Body of pancreas (tissue), 4 donors: Measurements from ENCODE around the gene SETDB1. TPM values are rescaled to one million over a fixed set of nuclear protein-coding genes. Genes with fewer than 3 reads are reported as not detected.
A peak's percentile ranks its signal among the peaks of the same experiment; 100 is the strongest.

Source experiments
- ATAC-seq: fragments of 150-250 bp; one replicate; pipeline ENCODE4 v1.9.1; 2016
- DNase-seq, 4 donors: peaks; one replicate each; pipeline ENCODE4 v3.0.0-alpha.2; 2019
- H3K27ac ChIP-seq, 4 donors: fragments of 200-600 bp; sonication (generic); 1 replicate in 3 of 4; 2 replicates in 1 of 4; pipeline versions ENCODE4 v1.5.1 to v1.6.1; 2016 to 2019; ENCODE audit warnings: mild to moderate bottlenecking in 1 of 4, mixed read lengths in 1 of 4, moderate library complexity in 1 of 4
- H3K27me3 ChIP-seq, 2 donors: fragments of 200-600 bp; sonication (generic); one replicate each; pipeline ENCODE4 v1.6.0; 2016; ENCODE audit warnings: mild to moderate bottlenecking in 1 of 2
- H3K36me3 ChIP-seq, 2 donors: fragments of 200-600 bp; sonication (generic); replicated peaks in 1 of 2; 2 replicates each; pipeline ENCODE4 v1.5.1; 2016; ENCODE audit warnings: low read depth in 2 of 2; ENCODE audit not compliant: insufficient read depth in 1 of 2
- H3K4me1 ChIP-seq: fragments of 200-600 bp; sonication (generic); one replicate; pipeline ENCODE4 v1.6.0; 2016
- H3K4me3 ChIP-seq, 2 donors: fragments of 200-600 bp; sonication (generic); 1 replicate in 1 of 2; 2 replicates in 1 of 2; pipeline ENCODE4 v1.5.1; 2016 to 2019
- H3K9me3 ChIP-seq, 3 donors: fragments of 200-600 bp; sonication (generic); 1 replicate in 2 of 3; 2 replicates in 1 of 3; pipeline ENCODE4 v1.5.1; 2016
- POLR2A ChIP-seq, 3 donors: fragments of 450-650 bp; IDR thresholded peaks; one replicate each; pipeline ENCODE4 v1.6.1; 2016; ENCODE audit warnings: antibody characterized with exemption in 3 of 3, mild to moderate bottlenecking in 2 of 3
- WGBS, 2 donors: methylation state at CpG; one replicate each; pipeline ENCODE4 v1.1.5; 2017; 5-methylcytosine and 5-hydroxymethylcytosine counted together
- intact Hi-C: fragments of 100-400 bp; cut with DNase I; formaldehyde crosslinking; loops from one replicate; pipeline ENCODE4 v1.15.1; 2023
- total RNA-seq, 2 donors: library from RNA; depleted of rRNA; stranded (reverse); fragments of >200 nt; gene quantifications; one replicate each; pipeline ENCODE4 v1.1.0, GENCODE V29; 2016
- TF ChIP-seq, protein P1 (sequence below), 7 experiments: fragments of 450-650 bp in 4 of 7; fragments of 200-600 bp in 3 of 7; sonication (generic) in 3 of 7; IDR thresholded peaks; one replicate each; pipeline ENCODE4 v1.5.1; 2016 to 2019; ENCODE audit warnings: antibody characterized with exemption in 7 of 7

The SETDB1 gene
- total RNA-seq, 2 donors from 2014 or later: 26.5 to 45.2 TPM

DNA sequence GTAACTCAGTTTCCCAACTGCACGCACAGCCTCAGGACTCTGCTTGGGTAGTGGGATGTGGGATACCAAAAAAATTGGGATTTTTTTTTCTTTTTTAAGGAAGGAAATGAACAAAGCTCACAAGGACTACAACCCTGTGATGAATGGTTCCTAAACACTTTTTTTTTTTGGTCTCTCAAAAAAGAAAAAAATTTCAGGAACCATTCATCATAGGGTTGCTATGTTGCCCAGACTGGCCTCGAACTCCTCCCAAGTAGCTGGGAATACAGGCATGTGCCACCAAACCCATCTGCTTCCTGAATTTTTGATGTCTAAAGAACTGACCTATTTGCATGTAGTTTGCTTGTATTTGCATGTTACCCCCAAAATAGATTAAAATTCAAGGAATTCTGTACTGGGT is 73.8 kb downstream of the SETDB1 start:
- no peak overlapping the region for H3K4me3 ChIP-seq
- TF ChIP-seq POLR2A (IDR thresholded peaks at IDR 0.05): no peak
- TF ChIP-seq, protein P1, sequence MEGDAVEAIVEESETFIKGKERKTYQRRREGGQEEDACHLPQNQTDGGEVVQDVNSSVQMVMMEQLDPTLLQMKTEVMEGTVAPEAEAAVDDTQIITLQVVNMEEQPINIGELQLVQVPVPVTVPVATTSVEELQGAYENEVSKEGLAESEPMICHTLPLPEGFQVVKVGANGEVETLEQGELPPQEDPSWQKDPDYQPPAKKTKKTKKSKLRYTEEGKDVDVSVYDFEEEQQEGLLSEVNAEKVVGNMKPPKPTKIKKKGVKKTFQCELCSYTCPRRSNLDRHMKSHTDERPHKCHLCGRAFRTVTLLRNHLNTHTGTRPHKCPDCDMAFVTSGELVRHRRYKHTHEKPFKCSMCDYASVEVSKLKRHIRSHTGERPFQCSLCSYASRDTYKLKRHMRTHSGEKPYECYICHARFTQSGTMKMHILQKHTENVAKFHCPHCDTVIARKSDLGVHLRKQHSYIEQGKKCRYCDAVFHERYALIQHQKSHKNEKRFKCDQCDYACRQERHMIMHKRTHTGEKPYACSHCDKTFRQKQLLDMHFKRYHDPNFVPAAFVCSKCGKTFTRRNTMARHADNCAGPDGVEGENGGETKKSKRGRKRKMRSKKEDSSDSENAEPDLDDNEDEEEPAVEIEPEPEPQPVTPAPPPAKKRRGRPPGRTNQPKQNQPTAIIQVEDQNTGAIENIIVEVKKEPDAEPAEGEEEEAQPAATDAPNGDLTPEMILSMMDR (IDR thresholded peaks at IDR 0.05): no peak
- H3K27ac ChIP-seq: no peak overlapping the region
- DNase-seq (no peak), ATAC-seq (no peak)
- H3K4me1 ChIP-seq: peaks cover 46% of the 10 kb centered on the region
- no peaks in the 10 kb centered on the region for H3K9me3 ChIP-seq
- H3K36me3 ChIP-seq: peaks cover 15 to 33% of the 10 kb centered on the region in 2 donors
- H3K27me3 ChIP-seq: no peaks in the 10 kb centered on the region
- intact Hi-C loops: no loop called here
- WGBS, 2 donors: 83 to 96% methylated on average over 2 of the region's 2 CpGs

DNA sequence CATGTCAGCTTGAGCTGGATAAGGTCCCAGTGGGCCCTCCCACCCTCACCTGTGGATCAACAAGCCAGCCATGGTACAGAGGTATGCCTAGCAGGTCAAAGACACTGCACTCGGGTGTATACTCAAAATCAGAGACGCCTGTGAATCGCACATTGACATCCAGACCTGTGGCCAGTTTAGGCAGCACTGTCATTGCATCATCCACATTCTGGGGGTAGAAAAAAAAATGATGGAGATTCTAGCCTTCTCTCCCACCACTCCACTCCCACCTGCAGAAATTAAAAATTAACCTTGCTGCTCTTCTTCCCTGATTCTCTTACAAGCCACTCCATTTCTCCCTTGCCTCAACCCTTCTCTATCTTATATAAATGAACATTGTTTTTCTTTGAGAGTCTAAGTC is 74.2 kb downstream of the SETDB1 start:
- Histone ChIP-seq H3K27me3 (no peaks in the 10 kb centered on the region), H3K36me3 (peaks cover 15 to 33% of the 10 kb centered on the region in 2 donors), H3K9me3 (no peaks in the 10 kb centered on the region), H3K4me1 (peaks cover 47% of the 10 kb centered on the region), H3K4me3 (no peak overlapping the region), H3K27ac (no peak overlapping the region)
- DNase-seq (no peak), ATAC-seq (no peak)
- 84 to 96% methylated on average over 3 of the region's 3 CpGs for WGBS, 2 donors
- TF ChIP-seq POLR2A (IDR thresholded peaks at IDR 0.05): no peak
- TF ChIP-seq, protein P1 (IDR thresholded peaks at IDR 0.05): no peak
- intact Hi-C loops: no loop called here

DNA sequence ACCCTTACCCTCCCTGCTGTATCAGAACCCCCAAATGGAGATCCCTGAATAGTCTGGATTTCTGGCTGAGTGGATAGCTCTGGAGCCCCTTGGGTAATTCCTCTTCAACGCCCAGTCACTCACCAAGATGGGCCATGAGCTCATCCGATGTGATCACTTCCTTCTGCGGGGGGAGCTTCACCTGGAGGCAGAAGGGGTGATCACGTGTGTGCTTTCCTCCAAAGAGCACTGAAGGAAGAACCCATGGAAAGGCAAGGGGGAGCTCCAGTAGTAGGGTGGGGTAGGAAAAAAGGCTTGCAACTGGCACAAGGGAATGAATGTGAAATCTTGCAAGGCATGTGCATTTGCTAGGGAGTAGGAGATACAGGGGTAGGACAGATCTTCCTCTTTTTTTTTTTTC is 75.4 kb downstream of the SETDB1 start:
- 80% methylated on average over 4 of the region's 4 CpGs for WGBS, 2 donors
- intact Hi-C loops: no loop called here
- no peak for TF ChIP-seq POLR2A (IDR thresholded peaks at IDR 0.05)
- TF ChIP-seq, protein P1 (IDR thresholded peaks at IDR 0.05): no peak
- DNase-seq: no peak
- no peak for ATAC-seq
- no peaks in the 10 kb centered on the region for H3K27me3 ChIP-seq
- peak overlapping the region in 1 of 4 donors; percentile 33 for H3K27ac ChIP-seq
- H3K4me3 ChIP-seq: no peak overlapping the region
- H3K9me3 ChIP-seq: no peaks in the 10 kb centered on the region
- peaks cover 44% of the 10 kb centered on the region for H3K4me1 ChIP-seq
- H3K36me3 ChIP-seq: peaks cover 15 to 31% of the 10 kb centered on the region in 2 donors

DNA sequence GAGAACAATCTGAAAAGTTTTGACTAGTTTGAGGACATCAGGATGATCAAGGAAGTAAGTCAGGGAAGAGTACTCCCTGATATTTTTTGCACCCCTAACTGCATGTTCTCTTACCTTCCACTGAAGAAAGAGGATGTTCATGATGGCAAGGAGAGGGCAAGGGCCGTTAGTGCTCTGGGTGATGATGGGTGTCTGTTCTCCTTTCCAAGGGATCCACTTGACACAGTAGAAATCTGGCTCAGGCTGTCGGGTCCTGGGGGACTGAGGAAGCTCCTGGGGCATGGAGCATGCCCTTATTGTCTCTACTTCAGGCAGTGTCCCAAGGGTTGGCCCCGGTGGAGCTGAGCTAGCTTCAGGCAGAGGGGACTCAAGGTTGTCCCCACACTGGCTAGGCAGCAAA is 75.9 kb downstream of the SETDB1 start:
- Histone ChIP-seq H3K27me3 (no peaks in the 10 kb centered on the region), H3K9me3 (no peaks in the 10 kb centered on the region), H3K36me3 (peaks cover 15 to 27% of the 10 kb centered on the region in 2 donors), H3K4me3 (no peak overlapping the region), H3K4me1 (peaks cover 47% of the 10 kb centered on the region), H3K27ac (peak overlapping the region in 2 of 4 donors; percentile 33 to 87)
- ATAC-seq (no peak), DNase-seq (no peak)
- intact Hi-C loops: no loop called here
- TF ChIP-seq, protein P1 (IDR thresholded peaks at IDR 0.05): no peak
- no peak for TF ChIP-seq POLR2A (IDR thresholded peaks at IDR 0.05)
- WGBS, 2 donors: 70% methylated on average over 2 to 3 of the region's 3 CpGs

DNA sequence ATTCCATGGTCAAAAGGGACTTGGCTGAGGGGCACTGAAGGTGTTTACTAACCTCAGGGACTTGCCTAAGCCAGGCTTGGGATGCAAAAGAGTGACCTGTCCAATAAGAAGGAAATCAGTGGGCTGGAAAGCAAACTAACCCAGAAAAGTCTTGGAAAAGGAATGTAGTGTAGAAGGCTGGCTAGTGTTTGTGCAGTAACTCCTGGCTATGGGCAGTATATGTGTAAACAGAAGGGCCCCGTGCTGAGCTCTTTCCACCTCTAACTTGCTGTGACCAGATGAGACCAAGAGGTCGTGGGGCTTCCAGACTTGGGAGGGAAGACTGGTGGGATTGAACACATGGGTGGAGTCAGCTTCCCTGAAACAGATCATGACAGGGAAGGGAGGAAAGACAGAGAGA is 76.4 kb downstream of the SETDB1 start:
- H3K27ac ChIP-seq: peak overlapping the region in 3 of 4 donors; percentile 1 to 87 (median 33)
- DNase-seq: no peak
- intact Hi-C loops: no loop called here
- H3K36me3 ChIP-seq: peaks cover 15 to 21% of the 10 kb centered on the region in 2 donors
- H3K27me3 ChIP-seq: no peaks in the 10 kb centered on the region
- H3K4me3 ChIP-seq: no peak overlapping the region
- TF ChIP-seq, protein P1 (IDR thresholded peaks at IDR 0.05): no peak
- no peak for TF ChIP-seq POLR2A (IDR thresholded peaks at IDR 0.05)
- no peak for ATAC-seq
- WGBS, 2 donors: 23 to 31% methylated on average over 2 of the region's 2 CpGs
- peaks cover 53% of the 10 kb centered on the region for H3K4me1 ChIP-seq
- H3K9me3 ChIP-seq: no peaks in the 10 kb centered on the region
